Neural progenitor cell (in vitro differentiated cells): ENCODE results near the gene PPFIA2.

Experiments used
- CTCF ChIP-seq: fragments of 200-600 bp; sonication (generic); IDR thresholded peaks from 2 replicates; pipeline ENCODE4 v1.5.1; 2017; ENCODE audit warnings: antibody characterized with exemption, mild to moderate bottlenecking
- EZH2 ChIP-seq: fragments of 200-600 bp; sonication (generic); IDR thresholded peaks from 2 replicates; pipeline ENCODE4 v1.6.1; 2017; ENCODE audit warnings: antibody characterized with exemption, mild to moderate bottlenecking, moderate library complexity

GRCh38 chr12:81539279-81539678 lies 219.9 kb downstream of the PPFIA2 start:
- TF ChIP-seq CTCF (no peak), EZH2 (no peak)
